Activated CD8-positive, alpha-beta memory T cell treated with anti-CD3 and anti-CD28 coated beads, Interleukin-2, amount 50 U/mL, for 1 hour (primary cell): ENCODE results near the gene PDE9A.

ENCODE experiments used
- DNase-seq: peaks from one replicate; pipeline ENCODE4 v3.0.0-alpha.2; 2020; ENCODE audit errors: extremely low read depth

Gene PDE9A

GRCh38 chr21:42642219-42642745 lies 11.1 kb upstream of the PDE9A start:
- DNase-seq: no peak

GRCh38 chr21:42644223-42645208 lies 8.9 kb upstream of the PDE9A start:
- no peak for DNase-seq

GRCh38 chr21:42645211-42646075 lies 8.0 kb upstream of the PDE9A start:
- DNase-seq: no peak

- no peak for DNase-seq
Observed at GRCh38 chr21:42646076-42646825, 7.2 kb upstream of the PDE9A start.

GRCh38 chr21:42646836-42647235 lies 6.6 kb upstream of the PDE9A start:
- no peak for DNase-seq

GRCh38 chr21:42648606-42649005 lies 4.8 kb upstream of the PDE9A start:
- DNase-seq: no peak

GRCh38 chr21:42649122-42650032 lies 4.0 kb upstream of the PDE9A start:
- no peak for DNase-seq

GRCh38 chr21:42650033-42650370 lies 3.4 kb upstream of the PDE9A start:
- no peak for DNase-seq

GRCh38 chr21:42650441-42651421 lies 2.7 kb upstream of the PDE9A start:
- DNase-seq: no peak

GRCh38 chr21:42651515-42652401 lies 1.7 kb upstream of the PDE9A start:
- DNase-seq: no peak

- no peak for DNase-seq
Observed at GRCh38 chr21:42652527-42653230, 742 bp upstream of the PDE9A start.

GRCh38 chr21:42654179-42654912 lies 925 bp downstream of the PDE9A start:
- DNase-seq: no peak

GRCh38 chr21:42654913-42655795 lies 1.7 kb downstream of the PDE9A start:
- no peak for DNase-seq

- no peak for DNase-seq
Observed at GRCh38 chr21:42655796-42656770, 2.7 kb downstream of the PDE9A start.

GRCh38 chr21:42656872-42657271 lies 3.5 kb downstream of the PDE9A start:
- no peak for DNase-seq
